Stimulated activated CD4-positive, alpha-beta T cell treated with anti-CD3 and anti-CD28 coated beads, Interleukin-15, amount 100 ng/mL, for 48 hours (primary cell): ENCODE results near the gene R3HCC1L.

Experiments
- DNase-seq, 2 donors: peaks; one replicate each; pipeline ENCODE4 v3.0.0-alpha.2; 2020; ENCODE audit warnings: low read depth in 2 of 2

Gene R3HCC1L

DNA sequence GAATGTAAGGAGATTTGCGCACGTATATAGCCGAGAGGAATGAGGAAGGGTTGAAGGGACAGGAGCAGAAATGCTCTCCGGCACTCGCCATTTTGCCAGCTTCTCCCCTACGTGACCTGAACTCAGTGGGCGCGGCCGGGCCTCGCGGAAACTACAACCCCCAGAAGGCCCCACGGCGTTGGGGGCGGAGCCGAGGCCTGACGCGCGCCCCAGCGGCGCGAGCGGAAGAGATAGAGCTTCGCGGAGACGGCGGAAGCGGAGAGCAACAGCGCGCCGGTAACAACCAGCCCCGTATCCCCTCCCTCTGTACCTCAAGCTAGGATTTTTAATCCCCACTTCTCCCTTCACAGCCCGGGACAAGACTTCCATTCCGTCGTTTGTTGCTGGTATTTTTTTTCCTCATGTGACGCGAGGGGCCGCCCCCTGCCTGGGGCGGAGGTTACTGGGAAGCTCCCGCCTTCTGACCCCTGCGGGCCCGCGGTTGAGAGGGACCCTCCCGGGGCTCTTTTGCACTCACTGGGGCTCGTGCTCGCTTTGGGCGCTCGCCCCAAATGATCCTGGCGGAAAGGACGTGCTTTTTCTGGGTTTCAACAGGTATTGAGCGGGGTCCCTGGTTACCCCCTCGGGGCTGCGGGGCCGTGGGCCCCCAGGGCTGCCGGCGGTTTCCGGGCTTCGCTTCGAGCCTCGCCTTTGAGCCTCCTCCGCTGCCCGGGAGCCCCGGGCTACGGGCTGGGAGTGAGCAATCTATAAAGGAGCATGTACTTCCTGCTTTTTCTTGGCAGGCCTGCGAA, at the start of gene R3HCC1L:
R3HCC1L (plus strand) TSS at position 227 of the 791 bp plus-strand sequence. CDS start 73,458 bp downstream, outside the sequence.
- peak; percentile 85 to 92 for DNase-seq

- DNase-seq: no peak
These were observed 49.2 kb upstream of the R3HCC1L start for GRCh38 chr10:98085238-98085637.

GRCh38 chr10:98086837-98087708, 47.4 kb upstream of the R3HCC1L start:
- DNase-seq: no peak

DNA sequence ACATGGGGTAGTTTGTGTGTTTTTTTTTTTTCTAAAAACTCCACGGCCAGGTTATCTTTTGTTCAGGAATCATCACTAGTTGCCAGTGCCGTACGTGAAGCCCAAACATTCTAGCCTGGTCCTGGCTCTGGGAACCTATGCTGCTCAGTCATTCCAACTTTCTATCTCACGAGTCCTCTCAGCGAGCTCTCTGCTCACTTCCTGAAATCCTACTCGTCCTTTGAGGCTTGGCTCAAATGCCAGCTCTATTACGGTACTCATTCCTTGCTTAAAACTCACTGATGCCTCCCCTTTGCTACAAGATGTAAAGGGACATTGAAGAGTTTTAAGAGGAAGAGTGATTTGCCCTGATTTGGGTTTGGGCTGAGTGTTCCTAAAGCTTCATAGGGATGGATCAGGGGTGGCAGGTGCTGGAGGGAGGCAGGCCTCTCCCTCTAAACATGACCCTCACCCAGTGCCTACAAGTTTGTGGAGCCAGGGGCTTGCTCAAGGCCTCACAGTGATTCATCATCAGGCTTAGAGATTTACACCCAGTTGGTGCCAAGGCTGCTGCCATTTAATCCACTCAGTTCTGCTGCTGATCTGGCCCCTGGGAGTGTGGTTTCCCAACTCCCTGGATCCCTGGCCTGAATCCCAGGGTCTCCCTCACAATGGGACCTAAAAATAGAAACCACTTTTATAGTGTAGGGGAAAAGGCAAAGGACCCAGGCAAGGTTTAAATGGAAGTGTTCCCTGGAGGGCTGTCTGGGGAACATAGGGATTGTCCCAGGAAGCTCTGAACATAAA, 46.1 kb upstream of the R3HCC1L start:
- DNase-seq: no peak

DNA sequence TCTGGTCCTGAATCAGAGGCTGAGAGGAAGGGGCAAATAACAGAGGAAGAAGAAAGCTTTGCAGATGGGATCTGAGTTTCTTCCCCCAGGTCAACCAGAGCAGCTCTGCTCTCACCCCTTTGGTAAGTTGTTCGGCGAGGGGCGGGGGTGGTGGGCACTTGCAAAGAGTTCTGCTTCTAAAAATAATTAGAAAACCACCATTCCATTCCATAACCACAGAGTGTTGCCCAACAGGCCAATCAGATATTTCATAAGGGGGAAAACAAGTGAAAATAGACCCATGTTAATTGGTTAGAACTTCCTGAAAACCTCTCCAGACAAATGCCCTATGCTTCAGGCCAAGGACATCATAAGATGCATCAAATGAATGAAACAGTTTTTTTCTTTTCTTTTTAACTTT, 43.6 kb upstream of the R3HCC1L start:
- DNase-seq: no peak

DNA sequence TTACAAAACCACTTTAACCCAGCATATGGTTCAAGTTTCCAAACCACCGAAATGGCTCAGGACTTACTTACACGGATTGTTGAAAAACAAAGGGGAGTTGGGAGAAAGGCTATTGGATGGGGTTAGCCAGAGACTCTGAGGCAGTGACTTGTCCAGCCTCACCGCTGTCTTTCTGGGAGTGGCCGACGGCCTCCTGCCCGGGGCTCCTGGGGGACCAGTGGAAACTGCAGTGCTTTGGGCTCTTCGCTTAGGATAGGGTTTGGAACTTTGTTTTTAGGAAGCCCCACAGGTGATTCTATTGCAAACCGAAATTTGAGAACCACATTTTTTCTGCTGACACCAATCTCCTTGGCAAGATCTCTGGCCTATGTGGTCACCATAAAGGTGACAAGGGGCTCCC, 38.1 kb upstream of the R3HCC1L start:
- no peak for DNase-seq

- no peak for DNase-seq
These were observed 37.7 kb upstream of the R3HCC1L start for GRCh38 chr10:98096731-98097130.

GRCh38 chr10:98097175-98097574, 37.3 kb upstream of the R3HCC1L start:
- no peak for DNase-seq

GRCh38 chr10:98097616-98098015, 36.8 kb upstream of the R3HCC1L start:
- no peak for DNase-seq

GRCh38 chr10:98098247-98098646, 36.2 kb upstream of the R3HCC1L start:
- DNase-seq: no peak

DNA sequence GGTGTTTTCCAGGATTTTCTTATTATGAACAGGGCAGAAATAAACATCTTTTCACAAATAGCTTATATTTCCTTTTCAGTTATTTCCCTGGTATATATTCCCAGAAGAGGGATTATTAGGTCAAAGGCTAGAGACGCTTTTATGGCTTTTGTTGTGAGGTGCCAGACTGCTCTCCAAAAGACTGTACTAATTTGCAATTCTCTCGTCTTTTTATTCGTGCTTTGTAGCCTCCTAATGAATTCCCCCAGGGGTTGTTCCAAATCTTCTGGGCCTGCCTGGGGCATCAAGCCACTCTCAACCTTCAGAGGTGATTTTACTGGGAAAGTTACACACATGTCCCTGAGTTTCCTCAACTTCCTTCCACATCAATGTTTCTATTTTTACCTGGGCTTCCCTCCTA, 34.0 kb upstream of the R3HCC1L start:
- no peak for DNase-seq

- no peak for DNase-seq
These were observed 33.1 kb upstream of the R3HCC1L start for GRCh38 chr10:98101366-98101765.

DNA sequence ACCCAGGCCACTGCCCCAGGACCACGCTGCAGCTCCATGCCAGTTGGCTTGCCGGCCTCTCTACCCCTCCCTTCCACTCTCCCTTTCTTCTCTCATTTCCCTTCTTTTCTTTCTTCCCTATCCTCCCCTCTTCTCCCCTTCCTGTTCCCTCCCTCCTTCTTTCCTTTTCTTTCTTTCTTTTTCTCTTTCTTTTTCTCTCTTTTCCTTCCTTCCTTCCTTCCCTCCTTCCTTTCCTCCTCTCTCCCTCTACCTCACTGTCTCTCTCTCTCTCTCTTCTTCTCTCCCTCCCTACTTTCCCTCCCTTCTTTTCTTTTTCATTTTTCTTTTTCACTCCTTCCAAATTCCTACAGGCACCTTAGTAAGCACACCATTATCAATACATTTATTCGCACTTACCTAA, 30.3 kb upstream of the R3HCC1L start:
- DNase-seq: no peak

- no peak for DNase-seq
These were observed 27.9 kb upstream of the R3HCC1L start for GRCh38 chr10:98106531-98106930.

DNA sequence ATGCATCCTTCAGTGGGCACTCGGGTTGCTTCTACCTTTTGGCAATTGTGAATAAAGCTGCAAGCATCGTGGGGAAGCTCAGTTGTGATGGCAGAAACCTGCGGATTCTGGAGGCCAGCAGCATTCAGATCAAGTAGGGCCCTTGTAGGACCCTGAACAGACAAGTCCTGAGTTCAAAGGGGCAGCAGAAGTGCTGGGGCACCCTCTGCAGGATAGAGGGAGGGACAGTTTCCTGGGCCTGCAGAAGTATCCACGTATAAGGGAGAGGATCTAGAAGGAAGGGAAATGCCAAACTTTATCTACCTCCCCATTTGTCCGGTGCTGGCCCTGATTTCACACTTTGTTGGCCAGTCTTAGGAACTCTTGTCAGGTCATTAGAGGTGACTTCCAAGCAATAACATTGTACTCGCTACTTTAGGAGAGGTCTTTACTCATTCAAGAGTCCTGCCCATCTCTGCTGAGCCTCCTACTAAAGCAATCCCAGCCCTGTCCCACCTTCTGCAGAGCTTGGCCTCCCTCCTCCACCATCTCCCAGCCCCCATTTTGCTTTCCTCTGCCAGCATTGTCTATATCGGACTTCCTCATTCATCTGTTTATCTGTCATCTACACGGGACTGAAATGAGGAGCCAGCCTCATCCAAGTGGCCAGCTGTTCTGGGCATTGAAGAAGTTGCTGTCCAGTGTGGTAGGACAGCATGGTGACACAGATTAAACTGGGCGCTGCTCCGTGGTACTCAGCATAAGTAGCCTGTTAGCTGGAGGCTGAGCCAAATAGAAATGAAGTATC, 26.6 kb upstream of the R3HCC1L start:
- no peak for DNase-seq

GRCh38 chr10:98110356-98110755, 24.1 kb upstream of the R3HCC1L start:
- no peak for DNase-seq

- DNase-seq: no peak
These were observed 19.2 kb upstream of the R3HCC1L start for GRCh38 chr10:98115031-98115787.

DNA sequence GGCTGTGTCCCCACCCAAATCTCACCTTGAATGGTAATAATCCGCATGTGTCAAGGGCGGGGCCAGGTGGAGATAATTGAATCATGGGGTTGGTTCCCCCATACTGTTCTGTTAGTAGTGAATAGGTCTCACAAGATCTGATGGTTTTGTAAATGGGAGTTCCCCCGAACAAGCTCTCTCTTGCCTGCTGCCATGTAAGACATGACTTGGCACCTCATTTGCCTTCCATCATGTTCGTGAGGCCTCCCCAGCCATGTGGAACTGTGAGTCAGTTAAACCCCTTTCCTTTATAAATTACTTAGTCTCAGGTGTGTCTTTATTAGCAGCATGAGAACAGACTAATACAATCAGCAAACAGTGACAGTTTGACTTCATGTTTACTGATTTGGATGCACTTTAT, 14.6 kb upstream of the R3HCC1L start:
- DNase-seq: no peak

DNA sequence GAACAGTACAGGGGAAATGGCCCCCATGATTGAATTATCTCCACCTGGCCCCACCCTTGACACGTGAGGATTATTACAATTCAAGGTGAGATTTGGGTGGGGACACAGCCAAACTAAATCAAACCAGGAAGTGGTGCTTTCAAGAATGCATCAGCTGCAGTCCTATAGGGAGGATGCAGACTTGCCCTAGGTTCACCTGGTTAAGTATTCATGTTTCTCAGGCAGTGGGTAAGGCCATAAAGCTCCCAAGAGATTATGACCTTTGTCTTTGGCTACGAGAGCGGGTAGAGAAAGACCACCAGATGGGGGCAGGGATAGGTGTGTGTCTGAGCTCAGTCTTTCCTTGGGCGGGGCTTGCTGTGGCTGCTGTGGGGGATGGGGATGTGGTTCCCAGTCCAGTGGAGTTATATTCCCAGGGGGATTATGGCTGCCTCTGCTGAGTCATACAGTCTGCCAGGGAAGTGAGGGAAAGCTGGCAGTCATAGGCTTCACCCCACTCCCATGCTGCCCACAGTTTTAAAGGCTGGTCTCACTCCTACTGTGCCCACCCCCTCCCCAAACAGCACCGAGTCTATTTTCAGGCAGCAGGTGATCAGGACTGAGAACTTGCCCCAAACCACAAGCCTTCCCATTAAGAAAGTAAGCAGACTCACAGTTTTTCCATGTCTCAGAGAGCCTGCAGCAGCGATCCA, 8.4 kb upstream of the R3HCC1L start:
- no peak for DNase-seq

- no peak for DNase-seq
These were observed 5.7 kb upstream of the R3HCC1L start for GRCh38 chr10:98128802-98129201.
